DND-41 (cell line): ENCODE measurements around the gene GRIN3B.
A peak's percentile ranks its signal among the peaks of the same experiment; 100 is the strongest.

ENCODE experiments used
- ATAC-seq: fragments of 200-7000 bp; cut with Tn5 transposase; 3 replicates; pipeline ENCODE4 v1.9.1; 2021; ENCODE audit warnings: low read depth; ENCODE audit not compliant: insufficient read depth
- DNase-seq: peaks from one replicate; pipeline ENCODE4 v3.0.0-alpha.2; 2020
- H2AFZ ChIP-seq: 2 replicates; pipeline ENCODE4 v1.6.0; 2012; ENCODE audit warnings: low read depth, low read length
- H3K27ac ChIP-seq: 2 replicates; pipeline ENCODE4 v1.5.1; 2012; ENCODE audit warnings: low read length, inconsistent platforms
- H3K27me3 ChIP-seq: fragments of 200-600 bp; sonication (generic); 2 replicates; pipeline ENCODE4 v1.6.0; 2012; ENCODE audit warnings: low read length, mild to moderate bottlenecking, inconsistent platforms; ENCODE audit not compliant: insufficient read depth, poor library complexity
- H3K36me3 ChIP-seq: 2 replicates; pipeline ENCODE4 v1.5.1; 2012; ENCODE audit warnings: low read length, inconsistent platforms; ENCODE audit not compliant: insufficient read depth
- H3K4me1 ChIP-seq: 2 replicates; pipeline ENCODE4 v1.5.1; 2012; ENCODE audit warnings: mild to moderate bottlenecking, low read length; ENCODE audit not compliant: insufficient read depth
- H3K4me2 ChIP-seq: 2 replicates; pipeline ENCODE4 v1.6.0; 2012; ENCODE audit warnings: mild to moderate bottlenecking, moderate library complexity, low read length, inconsistent platforms; ENCODE audit not compliant: insufficient read depth
- H3K4me3 ChIP-seq, 2 experiments: fragments of 200-600 bp in 1 of 2; shearing (Covaris generic) in 1 of 2; 2 replicates each; pipeline ENCODE4 v1.5.1; 2012 to 2016; ENCODE audit warnings: inconsistent platforms in 2 of 2, low read length in 2 of 2, mild to moderate bottlenecking in 2 of 2, low read depth in 1 of 2, moderate library complexity in 1 of 2
- H3K79me2 ChIP-seq: 2 replicates; pipeline ENCODE4 v1.6.0; 2012; ENCODE audit warnings: low read length, inconsistent platforms; ENCODE audit not compliant: insufficient read depth
- H3K9ac ChIP-seq: 2 replicates; pipeline ENCODE4 v1.6.0; 2012; ENCODE audit warnings: low read depth, mild to moderate bottlenecking, inconsistent platforms, low read length, moderate library complexity
- H3K9me3 ChIP-seq: 2 replicates; pipeline ENCODE4 v1.5.1; 2012; ENCODE audit warnings: low read length, moderate library complexity, mild to moderate bottlenecking, inconsistent platforms; ENCODE audit not compliant: insufficient read depth, severe bottlenecking
- H4K20me1 ChIP-seq: 2 replicates; pipeline ENCODE4 v1.6.0; 2012; ENCODE audit warnings: low read length; ENCODE audit not compliant: insufficient read depth
- EZH2 ChIP-seq: IDR thresholded peaks from 3 replicates; pipeline ENCODE4 v1.6.1; 2012; ENCODE audit warnings: borderline replicate concordance, low read depth, mild to moderate bottlenecking, moderate library complexity, low read length, inconsistent platforms; ENCODE audit not compliant: severe bottlenecking
- TF ChIP-seq, protein P1 (sequence below): IDR thresholded peaks from 2 replicates; pipeline ENCODE4 v1.5.1; 2012; ENCODE audit warnings: borderline replicate concordance, low read length, moderate library complexity, mild to moderate bottlenecking; ENCODE audit not compliant: poor library complexity, severe bottlenecking; ENCODE audit errors: extremely low read depth

The GRIN3B gene

DNA sequence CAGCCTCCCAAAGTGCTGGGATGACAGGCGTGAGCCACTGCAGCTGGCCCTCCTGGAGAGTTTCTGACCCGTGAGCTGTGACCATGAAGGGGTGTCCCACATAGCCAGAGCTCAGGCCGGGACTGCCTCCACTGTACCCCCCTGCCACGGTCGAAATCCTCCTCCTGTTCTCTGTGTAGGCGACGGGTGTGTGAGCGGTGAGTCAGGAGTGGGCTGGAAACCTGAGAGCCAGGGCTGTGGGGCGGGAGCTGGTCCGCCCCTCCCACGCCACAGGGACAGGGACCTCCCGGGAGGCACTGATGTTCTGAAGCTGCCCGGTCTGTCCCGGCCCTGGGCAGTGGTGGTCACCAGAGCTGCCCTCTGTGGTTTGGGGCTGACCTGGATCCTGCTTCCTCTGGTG, 12.1 kb upstream of the GRIN3B start:
- Histone ChIP-seq H2AFZ (no peak overlapping the region), H3K4me1 (peaks cover 27% of the 10 kb centered on the region), H3K9ac (no peak overlapping the region), H3K4me2 (no peak overlapping the region), H3K36me3 (peaks cover 65% of the 10 kb centered on the region), H3K4me3 (no peak overlapping the region), H3K79me2 (peaks cover 31% of the 10 kb centered on the region), H4K20me1 (peaks cover 36% of the 10 kb centered on the region), H3K27me3 (no peaks in the 10 kb centered on the region), H3K9me3 (no peaks in the 10 kb centered on the region), H3K27ac (no peak overlapping the region)
- TF ChIP-seq, protein P1, sequence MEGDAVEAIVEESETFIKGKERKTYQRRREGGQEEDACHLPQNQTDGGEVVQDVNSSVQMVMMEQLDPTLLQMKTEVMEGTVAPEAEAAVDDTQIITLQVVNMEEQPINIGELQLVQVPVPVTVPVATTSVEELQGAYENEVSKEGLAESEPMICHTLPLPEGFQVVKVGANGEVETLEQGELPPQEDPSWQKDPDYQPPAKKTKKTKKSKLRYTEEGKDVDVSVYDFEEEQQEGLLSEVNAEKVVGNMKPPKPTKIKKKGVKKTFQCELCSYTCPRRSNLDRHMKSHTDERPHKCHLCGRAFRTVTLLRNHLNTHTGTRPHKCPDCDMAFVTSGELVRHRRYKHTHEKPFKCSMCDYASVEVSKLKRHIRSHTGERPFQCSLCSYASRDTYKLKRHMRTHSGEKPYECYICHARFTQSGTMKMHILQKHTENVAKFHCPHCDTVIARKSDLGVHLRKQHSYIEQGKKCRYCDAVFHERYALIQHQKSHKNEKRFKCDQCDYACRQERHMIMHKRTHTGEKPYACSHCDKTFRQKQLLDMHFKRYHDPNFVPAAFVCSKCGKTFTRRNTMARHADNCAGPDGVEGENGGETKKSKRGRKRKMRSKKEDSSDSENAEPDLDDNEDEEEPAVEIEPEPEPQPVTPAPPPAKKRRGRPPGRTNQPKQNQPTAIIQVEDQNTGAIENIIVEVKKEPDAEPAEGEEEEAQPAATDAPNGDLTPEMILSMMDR, result no peak
- TF ChIP-seq EZH2, result no peak
- DNase-seq (no peak), ATAC-seq (no peak)

DNA sequence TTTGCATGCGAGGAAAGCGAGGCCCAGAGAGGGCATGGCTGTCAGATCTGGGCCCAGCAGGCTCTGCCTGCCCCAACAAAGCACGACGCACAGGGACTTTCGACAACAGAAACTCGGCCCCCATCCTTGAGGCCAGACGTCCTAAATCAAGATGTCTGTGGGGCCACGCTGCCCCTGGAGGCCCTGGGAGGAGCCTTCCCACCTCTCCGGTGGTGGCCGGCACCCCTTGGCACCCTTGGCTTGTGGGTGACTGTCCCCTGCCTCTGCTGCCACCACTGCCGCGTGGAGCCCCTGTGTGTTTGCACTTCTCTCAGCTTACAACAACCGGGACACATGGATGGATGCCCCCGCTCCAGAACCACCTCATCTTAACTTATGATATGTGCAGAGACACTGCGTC, 11.7 kb upstream of the GRIN3B start:
- peaks cover 41% of the 10 kb centered on the region for H4K20me1 ChIP-seq
- no peaks in the 10 kb centered on the region for H3K9me3 ChIP-seq
- H3K27ac ChIP-seq, result no peak overlapping the region
- peaks cover 69% of the 10 kb centered on the region for H3K36me3 ChIP-seq
- H3K79me2 ChIP-seq, result peaks cover 31% of the 10 kb centered on the region
- H3K27me3 ChIP-seq, result no peaks in the 10 kb centered on the region
- H3K9ac ChIP-seq, result no peak overlapping the region
- DNase-seq, result no peak
- TF ChIP-seq EZH2, result no peak
- TF ChIP-seq, protein P1, result no peak
- H3K4me1 ChIP-seq, result peaks cover 22% of the 10 kb centered on the region
- H2AFZ ChIP-seq, result no peak overlapping the region
- no peak overlapping the region for H3K4me3 ChIP-seq
- ATAC-seq, result no peak
- no peak overlapping the region for H3K4me2 ChIP-seq

DNA sequence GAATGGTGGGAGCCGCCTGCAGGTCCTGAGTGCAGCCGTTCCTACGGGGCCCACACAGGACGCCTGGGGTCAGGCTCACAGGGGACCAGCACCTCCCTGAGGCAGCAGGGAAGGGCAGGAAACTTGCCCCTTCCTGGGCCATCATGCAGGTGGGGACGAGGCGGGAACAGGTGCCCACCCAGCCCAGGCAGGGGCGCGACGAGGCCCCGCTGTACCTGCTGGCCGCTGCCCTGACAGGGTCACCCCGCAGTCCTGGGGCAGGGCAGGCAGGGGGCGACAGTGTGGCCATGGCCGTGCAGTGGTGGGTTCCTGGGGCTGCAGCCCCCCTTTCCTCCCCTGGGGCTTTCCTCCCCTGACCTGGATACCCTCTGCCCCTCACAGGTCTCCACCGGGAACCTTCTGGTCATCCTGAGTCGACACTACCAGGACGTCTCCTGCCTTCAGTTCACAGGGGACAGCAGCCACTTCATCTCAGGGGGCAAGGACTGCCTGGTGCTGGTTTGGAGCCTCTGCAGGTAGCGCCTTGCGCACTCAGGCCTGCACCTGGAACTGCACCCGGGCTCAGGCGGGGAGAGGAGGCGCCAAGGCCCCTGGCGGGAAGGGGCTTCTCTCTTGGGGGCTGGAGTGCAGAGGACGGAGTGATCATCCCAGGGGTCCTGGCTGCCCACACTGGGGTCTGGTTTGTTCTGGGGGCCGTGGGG, 10.7 kb upstream of the GRIN3B start:
- no peak overlapping the region for H3K4me2 ChIP-seq
- DNase-seq (no peak), ATAC-seq (0 out of 3 replicates have a peak, but pooled peaks have one; percentile 11)
- no peak overlapping the region for H3K9ac ChIP-seq
- TF ChIP-seq, protein P1, result peak; percentile 48
- no peak for TF ChIP-seq EZH2
- H4K20me1 ChIP-seq, result peaks cover 50% of the 10 kb centered on the region
- peaks cover 23% of the 10 kb centered on the region for H3K79me2 ChIP-seq
- H2AFZ ChIP-seq, result no peak overlapping the region
- H3K27me3 ChIP-seq, result no peaks in the 10 kb centered on the region
- H3K4me3 ChIP-seq, result no peak overlapping the region
- peaks cover 16% of the 10 kb centered on the region for H3K4me1 ChIP-seq
- H3K27ac ChIP-seq, result no peak overlapping the region
- H3K9me3 ChIP-seq, result no peaks in the 10 kb centered on the region
- peaks cover 80% of the 10 kb centered on the region for H3K36me3 ChIP-seq
